NCI-H1048 (cell line): ENCODE data around the gene ATG7.
"Not testable (repeated sequence)": the region's sequence is repeated elsewhere in the genome, so short reads cannot be mapped to it uniquely, and the experiment has no call there.

Experiments
- DNase-seq: peaks from one replicate; lab custom pipeline; 2025; lab: John Stamatoyannopoulos, UW

The ATG7 gene

GRCh38 chr3:11465744-11466616 is 193.8 kb downstream of the ATG7 start:
- DNase-seq, result no peak

GRCh38 chr3:11467875-11468274 is 195.7 kb downstream of the ATG7 start:
- no peak for DNase-seq

- DNase-seq, result no peak
These were observed 198.0 kb downstream of the ATG7 start for GRCh38 chr3:11470031-11470853.

- DNase-seq, result no peak
These were observed 203.1 kb downstream of the ATG7 start for GRCh38 chr3:11475324-11475723.

- DNase-seq, result peak; percentile 56
These were observed 204.5 kb downstream of the ATG7 start for GRCh38 chr3:11476735-11477144.

- DNase-seq, result no peak
These were observed 205.3 kb downstream of the ATG7 start for GRCh38 chr3:11477407-11477911.

GRCh38 chr3:11478167-11478566 is 206.0 kb downstream of the ATG7 start:
- DNase-seq, result no peak

GRCh38 chr3:11479221-11479620 is 207.0 kb downstream of the ATG7 start:
- no peak for DNase-seq

- DNase-seq, result no peak
These were observed 208.6 kb downstream of the ATG7 start for GRCh38 chr3:11480663-11481298.

- DNase-seq, result no peak
These were observed 209.4 kb downstream of the ATG7 start for GRCh38 chr3:11481556-11481955.

- DNase-seq, result no peak
These were observed 209.8 kb downstream of the ATG7 start for GRCh38 chr3:11482021-11482420.

GRCh38 chr3:11488356-11488755 is 216.2 kb downstream of the ATG7 start:
- not testable (repeated sequence) for DNase-seq

- DNase-seq, result no peak
These were observed 222.1 kb downstream of the ATG7 start for GRCh38 chr3:11494131-11494916.

- no peak for DNase-seq
These were observed 223.9 kb downstream of the ATG7 start for GRCh38 chr3:11495948-11496557.

GRCh38 chr3:11498177-11498576 is 226.0 kb downstream of the ATG7 start:
- no peak for DNase-seq

GRCh38 chr3:11498646-11499045 is 226.4 kb downstream of the ATG7 start:
- DNase-seq, result no peak

GRCh38 chr3:11499144-11499543 is 226.9 kb downstream of the ATG7 start:
- no peak for DNase-seq

GRCh38 chr3:11502413-11502812 is 230.2 kb downstream of the ATG7 start:
- not testable (repeated sequence) for DNase-seq

- DNase-seq, result no peak
These were observed 235.5 kb downstream of the ATG7 start for GRCh38 chr3:11507719-11508118.

GRCh38 chr3:11508346-11509172 is 236.4 kb downstream of the ATG7 start:
- no peak for DNase-seq
